Caco-2 (cell line): ENCODE results near the gene TMEM255B. TPM values are rescaled to one million over a fixed set of nuclear protein-coding genes. Genes with fewer than 3 reads are reported as not detected.
"Not testable (repeated sequence)": the region's sequence is repeated elsewhere in the genome, so short reads cannot be mapped to it uniquely, and the experiment has no call there.

Experiments
- BruUV-seq: library from RNA; stranded (reverse); fragments of 400-500 nt; replicated peaks from 2 replicates; lab custom pipeline; 2021; lab: Mats Ljungman, UMichigan
- CTCF ChIA-PET: fragments of 300-600 bp; sonication (Branson Sonifier 250); formaldehyde crosslinking; loops from one replicate; lab custom pipeline; 2022; ENCODE audit warnings: antibody characterized with exemption; lab: Charles Lee
- POLR2A ChIA-PET: fragments of 300-600 bp; sonication (Branson Sonifier 250); formaldehyde crosslinking; loops from one replicate; lab custom pipeline; 2022; ENCODE audit warnings: antibody characterized with exemption; lab: Charles Lee
- DNase-seq, 2 experiments: peaks; one replicate each; pipeline versions ENCODE4 v3.0.0 to v3.0.0-alpha.2; 2020 to 2022
- H3K27me3 ChIP-seq: replicated peaks from 2 replicates; pipeline ENCODE4 v1.6.0; 2011; ENCODE audit warnings: low read length; ENCODE audit not compliant: control insufficient read depth, insufficient read depth
- H3K36me3 ChIP-seq: 2 replicates; pipeline ENCODE4 v1.5.1; 2011; ENCODE audit warnings: low read length; ENCODE audit not compliant: control insufficient read depth, insufficient read depth
- H3K4me1 ChIP-seq: fragments of 250-450 bp; sonication (Bioruptor Pico); 2 replicates; pipeline ENCODE4 v1.5.1; 2020; ENCODE audit warnings: mild to moderate bottlenecking
- H3K4me3 ChIP-seq: 2 replicates; pipeline ENCODE4 v1.5.1; 2011; ENCODE audit warnings: low read depth, mild to moderate bottlenecking, control low read depth, low read length
- H3K9me3 ChIP-seq: fragments of 250-450 bp; sonication (Bioruptor Pico); 2 replicates; pipeline ENCODE4 v1.5.1; 2020; ENCODE audit warnings: mild to moderate bottlenecking, moderate library complexity
- H3K27ac Mint-ChIP-seq: one replicate; pipeline ENCODE4 v1.8.0; 2022; ENCODE audit warnings: mixed read lengths; ENCODE audit not compliant: unreplicated experiment
- H3K27me3 Mint-ChIP-seq: one replicate; pipeline ENCODE4 v1.8.0; 2022; ENCODE audit warnings: mixed read lengths; ENCODE audit not compliant: insufficient read depth, unreplicated experiment
- H3K36me3 Mint-ChIP-seq: one replicate; pipeline ENCODE4 v1.8.0; 2022; ENCODE audit warnings: mild to moderate bottlenecking, mixed read lengths; ENCODE audit not compliant: insufficient read depth, unreplicated experiment
- H3K4me1 Mint-ChIP-seq: one replicate; pipeline ENCODE4 v1.8.0; 2022; ENCODE audit warnings: low read depth, mixed read lengths; ENCODE audit not compliant: unreplicated experiment
- H3K4me3 Mint-ChIP-seq: one replicate; pipeline ENCODE4 v1.8.0; 2022; ENCODE audit warnings: mild to moderate bottlenecking, moderate library complexity, mixed read lengths; ENCODE audit not compliant: unreplicated experiment
- H3K9me3 Mint-ChIP-seq: one replicate; pipeline ENCODE4 v1.8.0; 2022; ENCODE audit warnings: mixed read lengths; ENCODE audit not compliant: unreplicated experiment
- CTCF ChIP-seq, 2 experiments: fragments of 200-600 bp in 1 of 2; IDR thresholded peaks; 1 replicate in 1 of 2; 2 replicates in 1 of 2; pipeline versions ENCODE4 v1.5.1 to v1.8.0; 2011 to 2022; ENCODE audit warnings: antibody characterized with exemption in 1 of 2, control low read depth in 1 of 2, inconsistent platforms in 1 of 2, low read depth in 1 of 2, low read length in 1 of 2, mild to moderate bottlenecking in 1 of 2, moderate library complexity in 1 of 2; ENCODE audit not compliant: insufficient read depth in 1 of 2, severe bottlenecking in 1 of 2, unreplicated experiment in 1 of 2
- intact Hi-C: fragments of 100-400 bp; cut with micrococcal nuclease; formaldehyde crosslinking; loops from one replicate; pipeline ENCODE4 v1.10.0; 2022; ENCODE audit not compliant: unreplicated experiment
- total RNA-seq: library from RNA; stranded (reverse); gene quantifications from 2 replicates; pipeline ENCODE4 v1.2.3, GENCODE V29; 2022

TMEM255B gene
- total RNA-seq, 1 experiment from 2014 or later: 0.82 TPM

- Histone ChIP-seq H3K27me3 (no peaks in the 10 kb centered on the region), H3K4me3 (no peak overlapping the region), H3K36me3 (no peaks in the 10 kb centered on the region), H3K4me1 (peaks cover 7% of the 10 kb centered on the region), H3K9me3 (no peaks in the 10 kb centered on the region; the same call in 1 of the 2 replicates)
- Mint-ChIP-seq H3K4me1 (peaks cover 12% of the 10 kb centered on the region), H3K4me3 (no peak overlapping the region), H3K27me3 (peaks cover 3% of the 10 kb centered on the region), H3K36me3 (peaks cover 6% of the 10 kb centered on the region), H3K9me3 (peaks cover 12% of the 10 kb centered on the region), H3K27ac (no peak overlapping the region)
- intact Hi-C loops: no loop called here
- DNase-seq: no peak
- ChIA-PET POLR2A (no interaction called here), CTCF (no interaction called here)
- BruUV-seq: no TSS peak
- TF ChIP-seq CTCF (IDR thresholded peaks at IDR 0.05; ENCODE audit: insufficient read depth in 1 of 2, low read depth in 1 of 2, low read length in 1 of 2, severe bottlenecking in 1 of 2, unreplicated experiment in 1 of 2): no peak
These were observed 9.1 kb upstream of the TMEM255B start for GRCh38 chr13:113749967-113750366.

GRCh38 chr13:113750554-113751399 is 8.2 kb upstream of the TMEM255B start:
- Histone ChIP-seq H3K9me3 (no peaks in the 10 kb centered on the region; the same call in 1 of the 2 replicates), H3K27me3 (no peaks in the 10 kb centered on the region), H3K36me3 (no peaks in the 10 kb centered on the region), H3K4me1 (peaks cover 7% of the 10 kb centered on the region), H3K4me3 (no peak overlapping the region)
- Mint-ChIP-seq H3K4me3 (no peak overlapping the region), H3K27me3 (peaks cover 4% of the 10 kb centered on the region), H3K36me3 (peaks cover 6% of the 10 kb centered on the region), H3K4me1 (peaks cover 8% of the 10 kb centered on the region), H3K9me3 (peaks cover 12% of the 10 kb centered on the region), H3K27ac (no peak overlapping the region)
- no peak for DNase-seq
- BruUV-seq: no TSS peak
- CTCF ChIA-PET: no interaction called here
- no peak for TF ChIP-seq CTCF (IDR thresholded peaks at IDR 0.05; ENCODE audit: insufficient read depth in 1 of 2, low read depth in 1 of 2, low read length in 1 of 2, severe bottlenecking in 1 of 2, unreplicated experiment in 1 of 2)
- intact Hi-C loops: no loop called here
- POLR2A ChIA-PET: no interaction called here

- ChIA-PET CTCF (no interaction called here), POLR2A (no interaction called here)
- Histone ChIP-seq H3K4me1 (no peaks in the 10 kb centered on the region; the same call in 1 of the 2 replicates), H3K27me3 (no peaks in the 10 kb centered on the region), H3K36me3 (no peaks in the 10 kb centered on the region), H3K4me3 (no peak overlapping the region), H3K9me3 (no peaks in the 10 kb centered on the region; the same call in 1 of the 2 replicates)
- peaks cover 12% of the 10 kb centered on the region for H3K9me3 Mint-ChIP-seq
- H3K4me3 Mint-ChIP-seq: no peak overlapping the region
- intact Hi-C loops: no loop called here
- peaks cover under 1% of the 10 kb centered on the region for H3K4me1 Mint-ChIP-seq
- peaks cover 6% of the 10 kb centered on the region for H3K36me3 Mint-ChIP-seq
- H3K27me3 Mint-ChIP-seq: peaks cover 4% of the 10 kb centered on the region
- no TSS peak for BruUV-seq
- H3K27ac Mint-ChIP-seq: no peak overlapping the region
- TF ChIP-seq CTCF (IDR thresholded peaks at IDR 0.05; ENCODE audit: insufficient read depth in 1 of 2, low read depth in 1 of 2, low read length in 1 of 2, severe bottlenecking in 1 of 2, unreplicated experiment in 1 of 2): no peak
- no peak for DNase-seq
These were observed 7.5 kb upstream of the TMEM255B start for GRCh38 chr13:113751491-113751890.

GRCh38 chr13:113752211-113752986 is 6.6 kb upstream of the TMEM255B start:
- H3K4me3 ChIP-seq, H3K27me3 Mint-ChIP-seq, H3K27ac Mint-ChIP-seq, BruUV-seq, H3K4me3 Mint-ChIP-seq, intact Hi-C loops, H3K4me1 ChIP-seq, CTCF ChIA-PET, POLR2A ChIA-PET, H3K27me3 ChIP-seq, H3K9me3 ChIP-seq, DNase-seq, H3K36me3 Mint-ChIP-seq, H3K4me1 Mint-ChIP-seq, H3K36me3 ChIP-seq: not testable (repeated sequence)
- peaks cover 20% of the 10 kb centered on the region for H3K9me3 Mint-ChIP-seq
